Measurements from ENCODE around the gene FURIN.

The FURIN gene

GRCh38 chr15:90902840-90903732, 34.7 kb downstream of the FURIN start, which contains the start of gene MAN2A2:
Gene MAN2A2, plus strand, starts transcription at chr15:90903302. Its CDS starts 906 bp downstream, at chr15:90904208.
- ChIA-PET POLR2A (interaction anchor here (0.8 to 7.5 kb wide), 12 partner anchors 10 to 186 kb away, joined by 3 to 142 read pairs (median 4); partner anchors contain the start of genes BLM, HDDC3, RCCD1 and UNC45A), CTCF (interaction anchor here (0.6 to 5.5 kb wide), 4 partner anchors 17 to 494 kb away, joined by 3 to 57 read pairs (median 6); partner anchors contain the start of genes HDDC3 and UNC45A)
- TF ChIP-seq L3MBTL2 (conservative IDR thresholded peaks at IDR 0.05) (0 out of 2 replicates have a peak, but pooled peaks have one; percentile 13), HDGF (IDR thresholded peaks at IDR 0.05; ENCODE audit: borderline replicate concordance) (peak; percentile 71; the same call in 1 of the 2 replicates), FOXK2 (IDR thresholded peaks at IDR 0.05) (no peak), FOXA1 (IDR thresholded peaks at IDR 0.05) (no peak), ARNT (IDR thresholded peaks at IDR 0.05) (no peak), ELF4 (IDR thresholded peaks at IDR 0.05) (no peak), BHLHE40 (IDR thresholded peaks at IDR 0.05; ENCODE audit: borderline replicate concordance) (no peak), TARDBP (IDR thresholded peaks at IDR 0.05) (no peak), LEF1 (IDR thresholded peaks at IDR 0.05; ENCODE audit: borderline replicate concordance) (no peak), PKNOX1 (IDR thresholded peaks at IDR 0.05) (no peak), ZNF384 (IDR thresholded peaks at IDR 0.05) (no peak), NFRKB (IDR thresholded peaks at IDR 0.05) (no peak), SP1 (IDR thresholded peaks at IDR 0.05) (no peak)
- DNase-seq (ENCODE audit: extremely low spot score) = peak; percentile 75

- ChIA-PET CTCF (interaction anchor here (0.7 to 5.5 kb wide), 6 partner anchors 8 to 146 kb away, joined by 3 to 57 read pairs (median 4); partner anchors contain the start of genes HDDC3 and UNC45A), POLR2A (interaction anchor here (0.7 to 7.5 kb wide), 12 partner anchors 10 to 146 kb away, joined by 3 to 142 read pairs (median 4); partner anchors contain the start of genes HDDC3, RCCD1 and UNC45A)
- peak; percentile 53 for DNase-seq (ENCODE audit: extremely low spot score)
- TF ChIP-seq BHLHE40 (IDR thresholded peaks at IDR 0.05; ENCODE audit: borderline replicate concordance) (no peak), TARDBP (IDR thresholded peaks at IDR 0.05) (no peak), L3MBTL2 (conservative IDR thresholded peaks at IDR 0.05) (no peak), FOXK2 (IDR thresholded peaks at IDR 0.05) (no peak), ARNT (IDR thresholded peaks at IDR 0.05) (no peak), CTBP1 (IDR thresholded peaks at IDR 0.05; ENCODE audit: borderline replicate concordance) (no peak), NFRKB (IDR thresholded peaks at IDR 0.05) (no peak), SP1 (IDR thresholded peaks at IDR 0.05) (no peak), PKNOX1 (IDR thresholded peaks at IDR 0.05) (no peak), SUZ12 (IDR thresholded peaks at IDR 0.05) (no peak), HDGF (IDR thresholded peaks at IDR 0.05; ENCODE audit: borderline replicate concordance) (no peak), FOXM1 (IDR thresholded peaks at IDR 0.05; ENCODE audit: borderline replicate concordance) (no peak), ZNF384 (IDR thresholded peaks at IDR 0.05) (no peak)
Observed at GRCh38 chr15:90903733-90904536, 35.5 kb downstream of the FURIN start.

- CTCF ChIA-PET = interaction anchor here (0.7 to 5.5 kb wide), 4 partner anchors 9 to 28 kb away, joined by 3 to 57 read pairs (median 4); partner anchors contain the start of genes HDDC3 and UNC45A
- no peak for TF ChIP-seq ELF4 (IDR thresholded peaks at IDR 0.05)
- no peak for TF ChIP-seq CTBP1 (IDR thresholded peaks at IDR 0.05; ENCODE audit: borderline replicate concordance)
- no peak for TF ChIP-seq ARNT (IDR thresholded peaks at IDR 0.05)
- TF ChIP-seq FOXK2 (IDR thresholded peaks at IDR 0.05) = no peak
- no peak for TF ChIP-seq TARDBP (IDR thresholded peaks at IDR 0.05)
- no peak for TF ChIP-seq LEF1 (IDR thresholded peaks at IDR 0.05; ENCODE audit: borderline replicate concordance)
- TF ChIP-seq L3MBTL2 (conservative IDR thresholded peaks at IDR 0.05) = no peak
- TF ChIP-seq PKNOX1 (IDR thresholded peaks at IDR 0.05) = no peak
- TF ChIP-seq ZNF384 (IDR thresholded peaks at IDR 0.05) = no peak
- POLR2A ChIA-PET = interaction anchor here (0.9 to 7.5 kb wide), 4 partner anchors 9 to 145 kb away, joined by 3 to 142 read pairs (median 10); partner anchors contain the start of genes HDDC3 and UNC45A
- DNase-seq (ENCODE audit: extremely low spot score) = no peak
Observed at GRCh38 chr15:90904746-90905145, 36.4 kb downstream of the FURIN start.

- TF ChIP-seq SP1 (IDR thresholded peaks at IDR 0.05) = no peak
- no peak for TF ChIP-seq FOXK2 (IDR thresholded peaks at IDR 0.05)
- TF ChIP-seq LEF1 (IDR thresholded peaks at IDR 0.05; ENCODE audit: borderline replicate concordance) = no peak
- no peak for TF ChIP-seq ZNF384 (IDR thresholded peaks at IDR 0.05)
- no peak for TF ChIP-seq HDGF (IDR thresholded peaks at IDR 0.05; ENCODE audit: borderline replicate concordance)
- TF ChIP-seq SUZ12 (IDR thresholded peaks at IDR 0.05) = no peak
- no peak for TF ChIP-seq FOXM1 (IDR thresholded peaks at IDR 0.05; ENCODE audit: borderline replicate concordance)
- POLR2A ChIA-PET = interaction anchor here (0.9 to 7.5 kb wide), 4 partner anchors 10 to 144 kb away, joined by 3 to 142 read pairs (median 3); partner anchors contain the start of genes HDDC3 and UNC45A
- CTCF ChIA-PET = interaction anchor here (0.6 to 1.4 kb wide), 3 partner anchors 8 to 38 kb away, joined by 3 read pairs; no protein-coding TSS in a partner anchor
Observed at GRCh38 chr15:90905306-90906180, 37.2 kb downstream of the FURIN start.

More at GRCh38 chr15:90905306-90906180, 37.2 kb downstream of the FURIN start:
- DNase-seq (ENCODE audit: extremely low spot score) = no peak
